Epithelial cell of proximal tubule (primary cell): ENCODE results near the gene IPO11. TPM values are rescaled to one million over a fixed set of nuclear protein-coding genes. Genes with fewer than 3 reads are reported as not detected.
A peak's percentile ranks its signal among the peaks of the same experiment; 100 is the strongest.

Source experiments
- DNase-seq: peaks from one replicate; pipeline ENCODE4 v3.0.0-alpha.2; 2011; ENCODE audit warnings: low read depth
- H3K4me3 ChIP-seq: 2 replicates; pipeline ENCODE4 v1.5.1; 2011; ENCODE audit warnings: low read depth, mild to moderate bottlenecking, low read length
- total RNA-seq: library from RNA; depleted of rRNA; stranded (reverse); fragments of >200 nt; gene quantifications from 2 replicates; pipeline ENCODE4 v1.2.3, GENCODE V29; 2015
- TF ChIP-seq, protein P1 (sequence below): conservative IDR thresholded peaks from 2 replicates; pipeline ENCODE4 v1.5.1; 2012; ENCODE audit warnings: low read depth, mild to moderate bottlenecking, low read length

The IPO11 gene
- total RNA-seq, 1 donor from 2014 or later, result 6.6 TPM

DNA sequence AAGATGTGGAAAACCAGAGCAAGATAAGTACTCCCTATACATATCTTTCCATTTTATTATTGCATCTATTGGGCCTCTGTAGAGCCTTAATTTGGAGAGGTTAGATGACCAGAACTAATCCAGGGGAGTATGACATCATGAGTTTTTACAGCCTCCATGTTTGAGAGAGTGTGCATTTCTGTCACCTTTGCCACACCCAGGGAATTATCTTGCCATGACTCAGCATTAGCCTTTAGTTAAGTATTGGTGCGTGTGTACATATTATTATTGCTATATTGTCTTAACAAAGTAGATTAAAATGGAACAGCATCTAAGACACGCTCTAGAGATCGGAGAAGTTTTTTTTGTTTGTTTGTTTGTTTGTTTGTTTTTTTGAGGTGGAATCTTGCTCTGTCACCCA lies 36.5 kb upstream of the IPO11 start:
- H3K4me3 ChIP-seq, result no peak overlapping the region
- no peak for DNase-seq
- TF ChIP-seq, protein P1, sequence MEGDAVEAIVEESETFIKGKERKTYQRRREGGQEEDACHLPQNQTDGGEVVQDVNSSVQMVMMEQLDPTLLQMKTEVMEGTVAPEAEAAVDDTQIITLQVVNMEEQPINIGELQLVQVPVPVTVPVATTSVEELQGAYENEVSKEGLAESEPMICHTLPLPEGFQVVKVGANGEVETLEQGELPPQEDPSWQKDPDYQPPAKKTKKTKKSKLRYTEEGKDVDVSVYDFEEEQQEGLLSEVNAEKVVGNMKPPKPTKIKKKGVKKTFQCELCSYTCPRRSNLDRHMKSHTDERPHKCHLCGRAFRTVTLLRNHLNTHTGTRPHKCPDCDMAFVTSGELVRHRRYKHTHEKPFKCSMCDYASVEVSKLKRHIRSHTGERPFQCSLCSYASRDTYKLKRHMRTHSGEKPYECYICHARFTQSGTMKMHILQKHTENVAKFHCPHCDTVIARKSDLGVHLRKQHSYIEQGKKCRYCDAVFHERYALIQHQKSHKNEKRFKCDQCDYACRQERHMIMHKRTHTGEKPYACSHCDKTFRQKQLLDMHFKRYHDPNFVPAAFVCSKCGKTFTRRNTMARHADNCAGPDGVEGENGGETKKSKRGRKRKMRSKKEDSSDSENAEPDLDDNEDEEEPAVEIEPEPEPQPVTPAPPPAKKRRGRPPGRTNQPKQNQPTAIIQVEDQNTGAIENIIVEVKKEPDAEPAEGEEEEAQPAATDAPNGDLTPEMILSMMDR, result no peak

DNA sequence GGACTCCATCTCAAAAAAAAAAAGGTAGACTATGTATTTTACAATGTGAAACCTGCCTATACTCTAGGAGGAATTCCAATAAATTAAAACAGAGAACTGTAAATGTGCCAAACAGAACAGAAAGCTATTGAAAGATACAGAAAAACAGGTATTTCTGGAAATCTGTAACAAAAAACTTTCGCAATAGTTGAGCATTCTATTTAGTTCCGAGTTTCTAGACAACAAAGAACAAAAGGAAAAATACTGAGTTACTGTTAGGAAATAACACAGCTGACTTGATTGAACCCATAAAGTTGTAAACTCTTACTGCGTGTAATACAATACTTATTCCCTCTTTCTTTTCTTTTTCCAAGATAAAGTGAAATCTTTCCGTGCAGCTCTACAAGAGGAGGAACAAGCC lies 27.4 kb upstream of the IPO11 start:
- no peak overlapping the region for H3K4me3 ChIP-seq
- TF ChIP-seq, protein P1, result no peak
- no peak for DNase-seq

DNA sequence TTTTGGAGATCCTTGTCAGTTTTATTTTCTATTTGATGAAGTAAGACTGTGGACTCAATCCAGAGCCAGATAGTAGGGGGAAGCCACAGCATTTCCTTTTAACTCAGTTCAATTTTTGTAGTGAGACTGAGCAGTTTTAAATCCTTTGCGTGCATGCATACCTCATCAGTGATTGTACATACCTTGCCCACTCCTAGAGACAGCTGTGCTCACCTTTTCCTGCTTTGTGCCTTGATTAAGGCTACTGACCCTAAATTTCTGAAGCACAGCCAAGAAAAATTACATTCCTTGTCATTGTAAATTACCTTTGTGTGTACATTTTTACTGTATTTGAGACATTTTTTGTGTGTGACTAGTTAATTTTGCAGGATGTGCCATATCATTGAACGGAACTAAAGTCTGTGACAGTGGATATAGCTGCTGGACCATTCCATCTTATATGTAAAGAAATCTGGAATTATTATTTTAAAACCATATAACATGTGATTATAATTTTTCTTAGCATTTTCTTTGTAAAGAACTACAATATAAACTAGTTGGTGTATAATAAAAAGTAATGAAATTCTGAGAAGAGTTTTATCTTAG lies 26.7 kb upstream of the IPO11 start:
- H3K4me3 ChIP-seq, result no peak overlapping the region
- TF ChIP-seq, protein P1, result no peak
- DNase-seq, result no peak

DNA sequence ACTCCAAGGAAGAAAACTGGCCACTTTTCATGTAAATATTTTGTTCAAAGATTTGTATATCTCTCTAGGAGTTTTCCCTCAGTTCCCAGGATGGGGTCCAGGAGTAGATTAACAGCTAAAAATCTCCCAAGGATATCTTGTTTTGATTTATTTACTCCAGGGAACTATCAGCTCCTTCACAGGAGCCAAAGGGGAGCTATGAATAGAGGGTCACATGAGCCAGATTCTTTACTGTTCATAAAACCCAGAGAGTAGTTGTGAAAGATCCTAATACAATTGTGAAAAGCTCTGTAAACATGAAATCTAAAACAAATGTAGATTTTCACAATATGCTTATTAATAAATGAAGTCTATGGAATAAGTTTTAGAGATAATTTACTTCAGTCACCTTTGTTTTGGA lies 25.7 kb upstream of the IPO11 start:
- TF ChIP-seq, protein P1, result no peak
- no peak overlapping the region for H3K4me3 ChIP-seq
- DNase-seq, result no peak

DNA sequence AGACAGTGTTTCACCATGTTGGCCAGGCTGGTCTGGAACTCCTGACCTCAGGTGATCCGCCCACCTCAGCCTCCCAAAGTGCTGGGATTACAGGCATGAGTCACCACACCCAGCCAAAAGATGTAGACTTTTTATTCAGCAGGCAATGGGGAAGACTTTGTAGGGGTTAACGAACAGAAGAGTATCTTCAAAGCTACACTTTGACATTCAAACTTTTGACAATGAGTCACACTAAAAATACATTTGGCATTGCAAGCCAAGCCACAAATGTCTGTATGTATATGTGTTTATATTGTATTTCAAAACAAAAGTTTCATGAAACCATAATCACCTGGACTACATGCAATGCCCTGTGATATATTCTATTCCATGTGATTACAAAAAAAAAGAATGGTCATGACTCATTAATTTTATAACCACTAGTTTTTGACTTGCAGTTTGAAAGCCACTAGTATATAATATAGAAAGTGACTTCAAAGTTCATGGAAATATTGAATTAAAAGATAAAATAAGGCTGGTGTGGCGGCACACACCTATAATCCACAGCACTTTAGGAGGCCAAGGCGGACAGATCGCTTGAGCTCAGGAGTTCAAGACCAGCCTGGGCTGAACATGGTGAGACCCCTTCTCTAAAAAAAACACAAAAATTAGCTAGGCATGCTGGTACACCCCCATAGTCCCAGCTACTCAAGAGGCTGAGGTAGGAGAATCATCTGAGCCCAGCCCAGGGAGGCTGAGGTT lies 17.2 kb upstream of the IPO11 start:
- TF ChIP-seq, protein P1, result no peak
- DNase-seq, result no peak

DNA sequence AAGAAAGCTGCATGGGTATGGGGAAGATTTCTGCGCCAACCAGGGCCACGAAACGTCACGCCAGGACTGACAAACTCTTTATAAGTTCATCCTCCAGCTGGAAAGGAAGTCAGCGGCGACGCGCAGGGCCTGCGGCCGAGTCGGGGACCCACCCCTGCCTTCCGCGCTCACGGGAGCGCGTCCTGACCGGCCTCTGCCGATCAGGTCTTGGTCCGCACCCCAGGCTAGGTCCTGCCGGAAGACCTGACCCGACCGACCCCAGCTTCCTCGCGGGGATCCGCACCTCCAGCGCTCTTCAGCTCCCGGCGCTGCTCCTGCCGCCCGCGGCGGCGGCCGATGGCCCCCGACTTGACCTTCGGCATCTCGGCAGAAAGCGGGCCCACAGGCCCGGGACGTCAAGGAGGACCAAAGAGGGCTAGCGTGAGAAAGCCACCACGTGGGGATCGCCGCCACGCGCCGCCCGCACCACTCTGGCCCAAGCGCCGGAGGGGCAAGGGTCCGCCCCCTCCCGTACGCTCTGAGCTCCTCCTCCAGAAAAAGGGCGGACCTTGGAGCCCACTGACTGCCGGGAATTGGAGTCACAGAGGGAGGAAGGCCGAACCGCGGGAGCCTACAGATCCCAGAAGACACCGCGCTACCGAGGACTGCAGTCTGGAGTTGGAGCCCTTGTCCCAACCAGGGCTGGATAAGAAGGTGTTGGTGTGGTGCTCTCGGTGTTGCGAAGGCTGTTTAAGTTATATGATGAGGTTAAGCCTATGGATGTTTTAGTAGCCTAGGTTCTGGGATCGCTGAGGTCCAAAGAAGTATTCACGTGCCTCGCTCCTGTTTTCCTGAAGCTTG lies 8.9 kb upstream of the IPO11 start, which contains the start of gene DIMT1:
DIMT1 (minus strand) TSS at position 495 of the 840 bp plus-strand sequence; CDS start at position 362, 133 bp downstream.
- TF ChIP-seq, protein P1, result no peak
- peak; percentile 79 for DNase-seq
- peak within 1 kb of the TSS; percentile 91 for H3K4me3 ChIP-seq

More for the DNA sequence above, 17.2 kb upstream of the IPO11 start:
- H3K4me3 ChIP-seq, result no peak overlapping the region
